ENCODE results near the gene CEP135. TPM values are rescaled to one million over a fixed set of nuclear protein-coding genes. Genes with fewer than 3 reads are reported as not detected.

Gene CEP135
- total RNA-seq, 2 donors from 2014 or later: 4.0 to 7.3 TPM

GRCh38 chr4:56055027-56055977 is 106.6 kb downstream of the CEP135 start:
- no peak for TF ChIP-seq CTCF (IDR thresholded peaks at IDR 0.05)
- Histone ChIP-seq H3K4me1 (no peaks in the 10 kb centered on the region), H3K9me3 (no peaks in the 10 kb centered on the region), H3K27ac (no peak overlapping the region), H3K4me3 (no peak overlapping the region), H3K36me3 (no peaks in the 10 kb centered on the region), H3K9ac (ENCODE audit: low read depth in 2 of 2, low read length in 2 of 2) (no peak overlapping the region), H3K27me3 (no peaks in the 10 kb centered on the region)
- peak; percentile 32 for DNase-seq
- intact Hi-C loops (cut with DNase I): no loop called here

GRCh38 chr4:56055991-56056390 is 107.2 kb downstream of the CEP135 start:
- Histone ChIP-seq H3K4me1 (no peaks in the 10 kb centered on the region), H3K4me3 (no peak overlapping the region), H3K36me3 (no peaks in the 10 kb centered on the region), H3K9me3 (no peaks in the 10 kb centered on the region), H3K27ac (no peak overlapping the region), H3K9ac (ENCODE audit: low read depth in 2 of 2, low read length in 2 of 2) (no peak overlapping the region), H3K27me3 (no peaks in the 10 kb centered on the region)
- TF ChIP-seq CTCF (IDR thresholded peaks at IDR 0.05): no peak
- DNase-seq: no peak
- intact Hi-C loops (cut with DNase I): no loop called here

- Histone ChIP-seq H3K9ac (ENCODE audit: low read depth in 2 of 2, low read length in 2 of 2) (no peak overlapping the region), H3K9me3 (no peaks in the 10 kb centered on the region), H3K27ac (no peak overlapping the region), H3K4me1 (no peaks in the 10 kb centered on the region), H3K36me3 (no peaks in the 10 kb centered on the region), H3K27me3 (no peaks in the 10 kb centered on the region), H3K4me3 (no peak overlapping the region)
- no peak for TF ChIP-seq CTCF (IDR thresholded peaks at IDR 0.05)
- DNase-seq: no peak
- intact Hi-C loops (cut with DNase I): no loop called here
Measured at GRCh38 chr4:56058555-56058954, 109.8 kb downstream of the CEP135 start.

- Histone ChIP-seq H3K27me3 (no peaks in the 10 kb centered on the region), H3K9ac (ENCODE audit: low read depth in 2 of 2, low read length in 2 of 2) (no peak overlapping the region), H3K27ac (no peak overlapping the region), H3K9me3 (no peaks in the 10 kb centered on the region), H3K4me3 (no peak overlapping the region), H3K36me3 (no peaks in the 10 kb centered on the region), H3K4me1 (no peaks in the 10 kb centered on the region)
- TF ChIP-seq CTCF (IDR thresholded peaks at IDR 0.05): no peak
- intact Hi-C loops (cut with DNase I): no loop called here
- DNase-seq: no peak
Measured at GRCh38 chr4:56060036-56060435, 111.3 kb downstream of the CEP135 start.

- Histone ChIP-seq H3K9ac (ENCODE audit: low read depth in 2 of 2, low read length in 2 of 2) (no peak overlapping the region), H3K4me3 (no peak overlapping the region), H3K36me3 (no peaks in the 10 kb centered on the region), H3K27me3 (no peaks in the 10 kb centered on the region), H3K9me3 (no peaks in the 10 kb centered on the region), H3K27ac (no peak overlapping the region), H3K4me1 (no peaks in the 10 kb centered on the region)
- DNase-seq: no peak
- no peak for TF ChIP-seq CTCF (IDR thresholded peaks at IDR 0.05)
- intact Hi-C loops (cut with DNase I): no loop called here
Measured at GRCh38 chr4:56062106-56062505, 113.4 kb downstream of the CEP135 start.

Measured in colonic mucosa (tissue), 4 donors.